WTC11 (cell line): ENCODE measurements around the gene RS1. TPM values are rescaled to one million over a fixed set of nuclear protein-coding genes. Genes with fewer than 3 reads are reported as not detected.

ENCODE experiments used
- ATAC-seq: fragments of 200-7000 bp; cut with Tn5 transposase; 2 replicates; pipeline ENCODE4 v1.10.0; 2021; ENCODE audit warnings: mild to moderate bottlenecking, moderate library complexity
- CTCF ChIA-PET: fragments of 300-600 bp; sonication (Branson Sonifier 250); formaldehyde crosslinking; loops from one replicate; lab custom pipeline; 2021; ENCODE audit warnings: antibody characterized with exemption; lab: Charles Lee
- POLR2A ChIA-PET: fragments of 350-600 bp; sonication (Branson Sonifier 250); formaldehyde crosslinking; loops from one replicate; lab custom pipeline; 2021; ENCODE audit warnings: antibody characterized with exemption; lab: Charles Lee
- DNase-seq: peaks from one replicate; pipeline ENCODE4 v3.0.0; 2021; ENCODE audit warnings: low spot score
- H3K27ac Mint-ChIP-seq: 2 replicates; pipeline ENCODE4 v1.8.0; 2021; ENCODE audit warnings: mixed read lengths
- H3K27me3 Mint-ChIP-seq: 2 replicates; pipeline ENCODE4 v1.8.0; 2021; ENCODE audit warnings: low read depth, mild to moderate bottlenecking, moderate library complexity, mixed read lengths
- H3K36me3 Mint-ChIP-seq: 2 replicates; pipeline ENCODE4 v1.8.0; 2021; ENCODE audit warnings: mixed read lengths
- H3K4me1 Mint-ChIP-seq: 2 replicates; pipeline ENCODE4 v1.8.0; 2022; ENCODE audit warnings: mixed read lengths
- H3K4me3 Mint-ChIP-seq: 2 replicates; pipeline ENCODE4 v1.8.0; 2021; ENCODE audit warnings: mild to moderate bottlenecking, moderate library complexity, mixed read lengths
- H3K9me3 Mint-ChIP-seq: 2 replicates; pipeline ENCODE4 v1.8.0; 2021; ENCODE audit warnings: mixed read lengths
- GTF2I ChIP-seq: fragments of 250-450 bp; sonication (Bioruptor Pico); conservative IDR thresholded peaks from 2 replicates; pipeline ENCODE4 v1.4.0; 2021; ENCODE audit warnings: mild to moderate bottlenecking
- IRF2 ChIP-seq: sonication (generic); formaldehyde crosslinking; IDR thresholded peaks from 2 replicates; pipeline ENCODE4 v1.8.0; 2022; ENCODE audit warnings: low read depth, missing genetic modification reagents, borderline replicate concordance
- MYBL2 ChIP-seq: sonication (generic); formaldehyde crosslinking; IDR thresholded peaks from 2 replicates; pipeline ENCODE4 v1.8.1; 2023; ENCODE audit warnings: mild to moderate bottlenecking, moderate library complexity, missing genetic modification reagents
- RELA ChIP-seq: sonication (generic); formaldehyde crosslinking; IDR thresholded peaks from 2 replicates; pipeline ENCODE4 v1.8.1; 2022; ENCODE audit warnings: missing genetic modification reagents, mild to moderate bottlenecking, borderline replicate concordance
- TCF7 ChIP-seq: sonication (generic); formaldehyde crosslinking; IDR thresholded peaks from 2 replicates; pipeline ENCODE4 v1.8.0; 2022; ENCODE audit warnings: mild to moderate bottlenecking, low read depth, missing genetic modification reagents, moderate library complexity
- TEAD4 ChIP-seq: sonication (generic); formaldehyde crosslinking; IDR thresholded peaks from 2 replicates; pipeline ENCODE4 v1.8.0; 2022; ENCODE audit warnings: mild to moderate bottlenecking, missing genetic modification reagents
- total RNA-seq: library from RNA; stranded (reverse); gene quantifications from 3 replicates; pipeline ENCODE4 v1.2.3, GENCODE V29; 2021
- TF ChIP-seq, protein P1 (sequence below): fragments of 250-450 bp; sonication (Bioruptor Pico); IDR thresholded peaks from 2 replicates; pipeline ENCODE4 v2.1.2; 2022; ENCODE audit warnings: mild to moderate bottlenecking, moderate library complexity
- TF ChIP-seq, protein P2 (sequence below): sonication (generic); formaldehyde crosslinking; IDR thresholded peaks from 2 replicates; pipeline ENCODE4 v1.8.1; 2023; ENCODE audit warnings: mild to moderate bottlenecking, missing genetic modification reagents, borderline replicate concordance
- TF ChIP-seq, protein P3 (sequence below): sonication (generic); formaldehyde crosslinking; IDR thresholded peaks from 2 replicates; pipeline ENCODE4 v1.8.1; 2023; ENCODE audit warnings: mild to moderate bottlenecking, missing genetic modification reagents, moderate library complexity
- TF ChIP-seq, protein P4 (sequence below): fragments of 200-600 bp; IDR thresholded peaks from 2 replicates; pipeline ENCODE4 v1.8.0; 2022; ENCODE audit warnings: antibody characterized with exemption
- TF ChIP-seq, protein P5 (sequence below): sonication (generic); formaldehyde crosslinking; IDR thresholded peaks from 2 replicates; pipeline ENCODE4 v1.8.0; 2022; ENCODE audit warnings: mild to moderate bottlenecking, missing genetic modification reagents
- TF ChIP-seq, protein P6 (sequence below): fragments of 250-450 bp; sonication (Bioruptor Pico); IDR thresholded peaks from 2 replicates; pipeline ENCODE4 v1.9.0; 2021; ENCODE audit warnings: mild to moderate bottlenecking, borderline replicate concordance
- TF ChIP-seq, protein P7 (sequence below): sonication (generic); formaldehyde crosslinking; IDR thresholded peaks from 2 replicates; pipeline ENCODE4 v1.8.0; 2023; ENCODE audit warnings: missing genetic modification reagents, mild to moderate bottlenecking, borderline replicate concordance

Gene RS1
- total RNA-seq, 1 experiment from 2014 or later = not detected

DNA sequence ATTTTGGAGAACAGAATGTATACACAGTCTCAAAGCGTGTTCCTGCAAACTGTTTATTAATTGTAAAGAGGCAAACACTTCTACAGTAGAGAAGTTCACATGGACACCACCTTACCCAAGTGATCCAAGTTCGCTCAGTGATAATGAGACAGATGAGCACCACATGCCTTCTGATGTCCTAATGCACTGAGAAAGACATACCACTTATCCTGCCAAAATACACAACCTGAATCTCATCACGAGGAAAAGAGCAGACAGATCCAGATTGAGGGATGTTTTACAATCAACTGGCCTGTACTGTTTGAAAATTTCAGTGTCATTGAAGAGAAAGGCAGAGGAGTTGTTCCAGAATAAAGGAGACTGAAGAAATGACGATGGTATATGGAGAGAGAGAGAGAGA, 47.9 kb upstream of the RS1 start:
- no peaks in the 10 kb centered on the region for H3K36me3 Mint-ChIP-seq
- TF ChIP-seq, protein P1, sequence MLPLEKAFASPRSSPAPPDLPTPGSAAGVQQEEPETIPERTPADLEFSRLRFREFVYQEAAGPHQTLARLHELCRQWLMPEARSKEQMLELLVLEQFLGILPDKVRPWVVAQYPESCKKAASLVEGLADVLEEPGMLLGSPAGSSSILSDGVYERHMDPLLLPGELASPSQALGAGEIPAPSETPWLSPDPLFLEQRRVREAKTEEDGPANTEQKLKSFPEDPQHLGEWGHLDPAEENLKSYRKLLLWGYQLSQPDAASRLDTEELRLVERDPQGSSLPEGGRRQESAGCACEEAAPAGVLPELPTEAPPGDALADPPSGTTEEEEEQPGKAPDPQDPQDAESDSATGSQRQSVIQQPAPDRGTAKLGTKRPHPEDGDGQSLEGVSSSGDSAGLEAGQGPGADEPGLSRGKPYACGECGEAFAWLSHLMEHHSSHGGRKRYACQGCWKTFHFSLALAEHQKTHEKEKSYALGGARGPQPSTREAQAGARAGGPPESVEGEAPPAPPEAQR (CRISPR knock-in tag) = no peak
- TF ChIP-seq TCF7 (CRISPR knock-in tag) = no peak
- TF ChIP-seq, protein P2, sequence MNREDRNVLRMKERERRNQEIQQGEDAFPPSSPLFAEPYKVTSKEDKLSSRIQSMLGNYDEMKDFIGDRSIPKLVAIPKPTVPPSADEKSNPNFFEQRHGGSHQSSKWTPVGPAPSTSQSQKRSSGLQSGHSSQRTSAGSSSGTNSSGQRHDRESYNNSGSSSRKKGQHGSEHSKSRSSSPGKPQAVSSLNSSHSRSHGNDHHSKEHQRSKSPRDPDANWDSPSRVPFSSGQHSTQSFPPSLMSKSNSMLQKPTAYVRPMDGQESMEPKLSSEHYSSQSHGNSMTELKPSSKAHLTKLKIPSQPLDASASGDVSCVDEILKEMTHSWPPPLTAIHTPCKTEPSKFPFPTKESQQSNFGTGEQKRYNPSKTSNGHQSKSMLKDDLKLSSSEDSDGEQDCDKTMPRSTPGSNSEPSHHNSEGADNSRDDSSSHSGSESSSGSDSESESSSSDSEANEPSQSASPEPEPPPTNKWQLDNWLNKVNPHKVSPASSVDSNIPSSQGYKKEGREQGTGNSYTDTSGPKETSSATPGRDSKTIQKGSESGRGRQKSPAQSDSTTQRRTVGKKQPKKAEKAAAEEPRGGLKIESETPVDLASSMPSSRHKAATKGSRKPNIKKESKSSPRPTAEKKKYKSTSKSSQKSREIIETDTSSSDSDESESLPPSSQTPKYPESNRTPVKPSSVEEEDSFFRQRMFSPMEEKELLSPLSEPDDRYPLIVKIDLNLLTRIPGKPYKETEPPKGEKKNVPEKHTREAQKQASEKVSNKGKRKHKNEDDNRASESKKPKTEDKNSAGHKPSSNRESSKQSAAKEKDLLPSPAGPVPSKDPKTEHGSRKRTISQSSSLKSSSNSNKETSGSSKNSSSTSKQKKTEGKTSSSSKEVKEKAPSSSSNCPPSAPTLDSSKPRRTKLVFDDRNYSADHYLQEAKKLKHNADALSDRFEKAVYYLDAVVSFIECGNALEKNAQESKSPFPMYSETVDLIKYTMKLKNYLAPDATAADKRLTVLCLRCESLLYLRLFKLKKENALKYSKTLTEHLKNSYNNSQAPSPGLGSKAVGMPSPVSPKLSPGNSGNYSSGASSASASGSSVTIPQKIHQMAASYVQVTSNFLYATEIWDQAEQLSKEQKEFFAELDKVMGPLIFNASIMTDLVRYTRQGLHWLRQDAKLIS (CRISPR knock-in tag) = no peak
- no peak for TF ChIP-seq RELA
- TF ChIP-seq, protein P3, sequence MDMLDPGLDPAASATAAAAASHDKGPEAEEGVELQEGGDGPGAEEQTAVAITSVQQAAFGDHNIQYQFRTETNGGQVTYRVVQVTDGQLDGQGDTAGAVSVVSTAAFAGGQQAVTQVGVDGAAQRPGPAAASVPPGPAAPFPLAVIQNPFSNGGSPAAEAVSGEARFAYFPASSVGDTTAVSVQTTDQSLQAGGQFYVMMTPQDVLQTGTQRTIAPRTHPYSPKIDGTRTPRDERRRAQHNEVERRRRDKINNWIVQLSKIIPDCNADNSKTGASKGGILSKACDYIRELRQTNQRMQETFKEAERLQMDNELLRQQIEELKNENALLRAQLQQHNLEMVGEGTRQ (CRISPR knock-in tag) = no peak
- ATAC-seq (no peak), DNase-seq (no peak)
- no peak overlapping the region for H3K4me3 Mint-ChIP-seq
- no peaks in the 10 kb centered on the region for H3K9me3 Mint-ChIP-seq
- CTCF ChIA-PET = no interaction called here
- H3K27ac Mint-ChIP-seq = no peak overlapping the region
- no peaks in the 10 kb centered on the region; the same call in 1 of the 2 replicates for H3K27me3 Mint-ChIP-seq
- H3K4me1 Mint-ChIP-seq = peaks cover 9% of the 10 kb centered on the region
- POLR2A ChIA-PET = interaction anchor here (0.6 kb wide), 1 partner anchor 236 kb away, joined by 4 read pairs; no protein-coding TSS in a partner anchor

DNA sequence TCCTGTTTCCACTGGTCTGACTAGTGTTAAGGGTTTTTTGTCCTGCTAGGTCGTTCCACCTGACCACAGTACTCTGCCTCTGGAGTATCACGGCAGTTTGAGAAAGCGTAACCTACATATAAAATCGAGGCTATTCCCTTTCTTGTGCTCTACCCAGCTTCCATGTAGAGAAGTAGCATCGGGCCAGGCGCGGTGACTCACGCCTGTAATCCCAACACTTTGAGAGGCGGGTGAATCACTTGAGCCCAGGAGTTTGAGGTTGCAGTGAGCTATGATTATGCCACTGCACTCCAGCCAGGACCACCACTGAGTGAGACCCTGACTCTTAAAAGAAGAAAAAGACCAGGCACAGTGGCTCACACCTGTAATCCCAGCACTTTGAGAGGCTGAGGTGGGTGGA, 43.0 kb upstream of the RS1 start:
- H3K4me1 Mint-ChIP-seq = no peaks in the 10 kb centered on the region
- ChIA-PET POLR2A (no interaction called here), CTCF (no interaction called here)
- no peaks in the 10 kb centered on the region for H3K9me3 Mint-ChIP-seq
- no peak overlapping the region for H3K27ac Mint-ChIP-seq
- ATAC-seq (no peak), DNase-seq (no peak)
- H3K4me3 Mint-ChIP-seq = no peak overlapping the region
- H3K27me3 Mint-ChIP-seq = no peaks in the 10 kb centered on the region
- no peaks in the 10 kb centered on the region for H3K36me3 Mint-ChIP-seq
- TF ChIP-seq, protein P4, sequence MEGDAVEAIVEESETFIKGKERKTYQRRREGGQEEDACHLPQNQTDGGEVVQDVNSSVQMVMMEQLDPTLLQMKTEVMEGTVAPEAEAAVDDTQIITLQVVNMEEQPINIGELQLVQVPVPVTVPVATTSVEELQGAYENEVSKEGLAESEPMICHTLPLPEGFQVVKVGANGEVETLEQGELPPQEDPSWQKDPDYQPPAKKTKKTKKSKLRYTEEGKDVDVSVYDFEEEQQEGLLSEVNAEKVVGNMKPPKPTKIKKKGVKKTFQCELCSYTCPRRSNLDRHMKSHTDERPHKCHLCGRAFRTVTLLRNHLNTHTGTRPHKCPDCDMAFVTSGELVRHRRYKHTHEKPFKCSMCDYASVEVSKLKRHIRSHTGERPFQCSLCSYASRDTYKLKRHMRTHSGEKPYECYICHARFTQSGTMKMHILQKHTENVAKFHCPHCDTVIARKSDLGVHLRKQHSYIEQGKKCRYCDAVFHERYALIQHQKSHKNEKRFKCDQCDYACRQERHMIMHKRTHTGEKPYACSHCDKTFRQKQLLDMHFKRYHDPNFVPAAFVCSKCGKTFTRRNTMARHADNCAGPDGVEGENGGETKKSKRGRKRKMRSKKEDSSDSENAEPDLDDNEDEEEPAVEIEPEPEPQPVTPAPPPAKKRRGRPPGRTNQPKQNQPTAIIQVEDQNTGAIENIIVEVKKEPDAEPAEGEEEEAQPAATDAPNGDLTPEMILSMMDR = no peak
- TF ChIP-seq MYBL2 (CRISPR knock-in tag) = no peak
- TF ChIP-seq, protein P5, sequence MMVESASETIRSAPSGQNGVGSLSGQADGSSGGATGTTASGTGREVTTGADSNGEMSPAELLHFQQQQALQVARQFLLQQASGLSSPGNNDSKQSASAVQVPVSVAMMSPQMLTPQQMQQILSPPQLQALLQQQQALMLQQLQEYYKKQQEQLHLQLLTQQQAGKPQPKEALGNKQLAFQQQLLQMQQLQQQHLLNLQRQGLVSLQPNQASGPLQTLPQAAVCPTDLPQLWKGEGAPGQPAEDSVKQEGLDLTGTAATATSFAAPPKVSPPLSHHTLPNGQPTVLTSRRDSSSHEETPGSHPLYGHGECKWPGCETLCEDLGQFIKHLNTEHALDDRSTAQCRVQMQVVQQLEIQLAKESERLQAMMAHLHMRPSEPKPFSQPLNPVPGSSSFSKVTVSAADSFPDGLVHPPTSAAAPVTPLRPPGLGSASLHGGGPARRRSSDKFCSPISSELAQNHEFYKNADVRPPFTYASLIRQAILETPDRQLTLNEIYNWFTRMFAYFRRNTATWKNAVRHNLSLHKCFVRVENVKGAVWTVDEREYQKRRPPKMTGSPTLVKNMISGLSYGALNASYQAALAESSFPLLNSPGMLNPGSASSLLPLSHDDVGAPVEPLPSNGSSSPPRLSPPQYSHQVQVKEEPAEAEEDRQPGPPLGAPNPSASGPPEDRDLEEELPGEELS (CRISPR knock-in tag) = no peak
- TF ChIP-seq TEAD4 (CRISPR knock-in tag) = no peak
- TF ChIP-seq GTF2I = no peak
- TF ChIP-seq, protein P6, sequence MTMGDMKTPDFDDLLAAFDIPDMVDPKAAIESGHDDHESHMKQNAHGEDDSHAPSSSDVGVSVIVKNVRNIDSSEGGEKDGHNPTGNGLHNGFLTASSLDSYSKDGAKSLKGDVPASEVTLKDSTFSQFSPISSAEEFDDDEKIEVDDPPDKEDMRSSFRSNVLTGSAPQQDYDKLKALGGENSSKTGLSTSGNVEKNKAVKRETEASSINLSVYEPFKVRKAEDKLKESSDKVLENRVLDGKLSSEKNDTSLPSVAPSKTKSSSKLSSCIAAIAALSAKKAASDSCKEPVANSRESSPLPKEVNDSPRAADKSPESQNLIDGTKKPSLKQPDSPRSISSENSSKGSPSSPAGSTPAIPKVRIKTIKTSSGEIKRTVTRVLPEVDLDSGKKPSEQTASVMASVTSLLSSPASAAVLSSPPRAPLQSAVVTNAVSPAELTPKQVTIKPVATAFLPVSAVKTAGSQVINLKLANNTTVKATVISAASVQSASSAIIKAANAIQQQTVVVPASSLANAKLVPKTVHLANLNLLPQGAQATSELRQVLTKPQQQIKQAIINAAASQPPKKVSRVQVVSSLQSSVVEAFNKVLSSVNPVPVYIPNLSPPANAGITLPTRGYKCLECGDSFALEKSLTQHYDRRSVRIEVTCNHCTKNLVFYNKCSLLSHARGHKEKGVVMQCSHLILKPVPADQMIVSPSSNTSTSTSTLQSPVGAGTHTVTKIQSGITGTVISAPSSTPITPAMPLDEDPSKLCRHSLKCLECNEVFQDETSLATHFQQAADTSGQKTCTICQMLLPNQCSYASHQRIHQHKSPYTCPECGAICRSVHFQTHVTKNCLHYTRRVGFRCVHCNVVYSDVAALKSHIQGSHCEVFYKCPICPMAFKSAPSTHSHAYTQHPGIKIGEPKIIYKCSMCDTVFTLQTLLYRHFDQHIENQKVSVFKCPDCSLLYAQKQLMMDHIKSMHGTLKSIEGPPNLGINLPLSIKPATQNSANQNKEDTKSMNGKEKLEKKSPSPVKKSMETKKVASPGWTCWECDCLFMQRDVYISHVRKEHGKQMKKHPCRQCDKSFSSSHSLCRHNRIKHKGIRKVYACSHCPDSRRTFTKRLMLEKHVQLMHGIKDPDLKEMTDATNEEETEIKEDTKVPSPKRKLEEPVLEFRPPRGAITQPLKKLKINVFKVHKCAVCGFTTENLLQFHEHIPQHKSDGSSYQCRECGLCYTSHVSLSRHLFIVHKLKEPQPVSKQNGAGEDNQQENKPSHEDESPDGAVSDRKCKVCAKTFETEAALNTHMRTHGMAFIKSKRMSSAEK = no peak
- TF ChIP-seq IRF2 (CRISPR knock-in tag) = no peak
- no peak for TF ChIP-seq TCF7 (CRISPR knock-in tag)
- TF ChIP-seq, protein P7, sequence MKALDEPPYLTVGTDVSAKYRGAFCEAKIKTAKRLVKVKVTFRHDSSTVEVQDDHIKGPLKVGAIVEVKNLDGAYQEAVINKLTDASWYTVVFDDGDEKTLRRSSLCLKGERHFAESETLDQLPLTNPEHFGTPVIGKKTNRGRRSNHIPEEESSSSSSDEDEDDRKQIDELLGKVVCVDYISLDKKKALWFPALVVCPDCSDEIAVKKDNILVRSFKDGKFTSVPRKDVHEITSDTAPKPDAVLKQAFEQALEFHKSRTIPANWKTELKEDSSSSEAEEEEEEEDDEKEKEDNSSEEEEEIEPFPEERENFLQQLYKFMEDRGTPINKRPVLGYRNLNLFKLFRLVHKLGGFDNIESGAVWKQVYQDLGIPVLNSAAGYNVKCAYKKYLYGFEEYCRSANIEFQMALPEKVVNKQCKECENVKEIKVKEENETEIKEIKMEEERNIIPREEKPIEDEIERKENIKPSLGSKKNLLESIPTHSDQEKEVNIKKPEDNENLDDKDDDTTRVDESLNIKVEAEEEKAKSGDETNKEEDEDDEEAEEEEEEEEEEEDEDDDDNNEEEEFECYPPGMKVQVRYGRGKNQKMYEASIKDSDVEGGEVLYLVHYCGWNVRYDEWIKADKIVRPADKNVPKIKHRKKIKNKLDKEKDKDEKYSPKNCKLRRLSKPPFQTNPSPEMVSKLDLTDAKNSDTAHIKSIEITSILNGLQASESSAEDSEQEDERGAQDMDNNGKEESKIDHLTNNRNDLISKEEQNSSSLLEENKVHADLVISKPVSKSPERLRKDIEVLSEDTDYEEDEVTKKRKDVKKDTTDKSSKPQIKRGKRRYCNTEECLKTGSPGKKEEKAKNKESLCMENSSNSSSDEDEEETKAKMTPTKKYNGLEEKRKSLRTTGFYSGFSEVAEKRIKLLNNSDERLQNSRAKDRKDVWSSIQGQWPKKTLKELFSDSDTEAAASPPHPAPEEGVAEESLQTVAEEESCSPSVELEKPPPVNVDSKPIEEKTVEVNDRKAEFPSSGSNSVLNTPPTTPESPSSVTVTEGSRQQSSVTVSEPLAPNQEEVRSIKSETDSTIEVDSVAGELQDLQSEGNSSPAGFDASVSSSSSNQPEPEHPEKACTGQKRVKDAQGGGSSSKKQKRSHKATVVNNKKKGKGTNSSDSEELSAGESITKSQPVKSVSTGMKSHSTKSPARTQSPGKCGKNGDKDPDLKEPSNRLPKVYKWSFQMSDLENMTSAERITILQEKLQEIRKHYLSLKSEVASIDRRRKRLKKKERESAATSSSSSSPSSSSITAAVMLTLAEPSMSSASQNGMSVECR = no peak
